GM18517 (cell line): Measurements from ENCODE around the gene LAMB3.

Source experiments
- ATAC-seq: cut with Tn5 transposase; IDR thresholded peaks from one replicate; pipeline ENCODE4 v1.9.1; 2021; ENCODE audit warnings: mild to moderate bottlenecking, moderate library complexity; ENCODE audit not compliant: unreplicated experiment

The LAMB3 gene

GRCh38 chr1:209634005-209634737 is 18.1 kb downstream of the LAMB3 start:
- no peak for ATAC-seq

GRCh38 chr1:209633335-209633997 is 18.8 kb downstream of the LAMB3 start:
- no peak for ATAC-seq

GRCh38 chr1:209630383-209631225 is 21.6 kb downstream of the LAMB3 start:
- no peak for ATAC-seq

GRCh38 chr1:209629621-209630382 is 22.4 kb downstream of the LAMB3 start:
- ATAC-seq, result no peak

- ATAC-seq, result no peak
Observed at GRCh38 chr1:209628618-209629299, 23.5 kb downstream of the LAMB3 start.

DNA sequence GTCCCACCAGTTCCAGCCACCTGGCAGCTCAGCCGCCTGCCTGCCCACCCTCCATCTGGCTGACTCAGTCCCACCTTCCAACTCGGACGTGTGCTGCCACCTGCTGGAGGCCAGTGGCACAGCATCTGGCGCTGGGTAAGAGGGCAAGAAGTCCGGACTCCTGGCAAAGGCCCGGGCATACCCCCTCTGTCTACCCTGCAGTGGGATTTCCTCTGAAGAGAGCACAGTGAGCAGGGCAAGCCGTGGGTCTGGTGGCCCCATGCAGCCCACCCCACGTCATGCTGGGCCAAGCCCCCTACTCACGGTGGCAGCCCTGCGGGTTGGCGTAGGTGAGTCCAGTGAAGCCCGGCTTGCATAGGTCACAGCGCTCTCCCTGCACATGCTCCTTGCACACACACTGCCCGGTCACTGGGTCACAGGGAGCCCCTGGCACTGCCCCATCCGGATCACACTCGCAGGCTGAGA is 24.5 kb downstream of the LAMB3 start:
- peak; percentile 78 for ATAC-seq

- peak; percentile 24 for ATAC-seq
Observed at GRCh38 chr1:209627027-209627731, 25.0 kb downstream of the LAMB3 start.

GRCh38 chr1:209626346-209627026 is 25.7 kb downstream of the LAMB3 start:
- no peak for ATAC-seq

DNA sequence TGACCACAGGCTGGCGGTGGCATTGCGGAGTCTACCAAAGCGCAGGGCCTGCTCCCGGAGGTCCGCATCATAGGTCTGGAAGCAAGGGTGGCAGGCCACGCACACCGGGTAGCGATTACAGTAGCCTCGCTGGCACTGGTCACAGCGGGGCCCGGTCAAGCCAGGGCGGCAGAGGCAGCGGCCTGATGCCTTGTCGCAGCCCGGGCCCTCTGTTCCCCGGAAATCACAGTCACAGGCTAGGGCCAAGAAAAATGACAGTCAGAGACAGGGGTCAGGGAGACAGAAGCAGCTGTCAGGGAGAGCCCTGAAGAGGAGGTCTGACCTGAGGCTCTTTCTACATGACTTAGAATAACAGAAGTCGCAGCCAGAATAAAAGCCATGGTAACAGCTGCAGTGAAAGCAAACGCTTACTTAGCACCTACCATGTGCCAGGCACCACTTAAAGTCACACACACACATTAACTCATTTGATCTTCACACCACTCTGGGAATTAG is 26.4 kb downstream of the LAMB3 start:
- no peak for ATAC-seq

DNA sequence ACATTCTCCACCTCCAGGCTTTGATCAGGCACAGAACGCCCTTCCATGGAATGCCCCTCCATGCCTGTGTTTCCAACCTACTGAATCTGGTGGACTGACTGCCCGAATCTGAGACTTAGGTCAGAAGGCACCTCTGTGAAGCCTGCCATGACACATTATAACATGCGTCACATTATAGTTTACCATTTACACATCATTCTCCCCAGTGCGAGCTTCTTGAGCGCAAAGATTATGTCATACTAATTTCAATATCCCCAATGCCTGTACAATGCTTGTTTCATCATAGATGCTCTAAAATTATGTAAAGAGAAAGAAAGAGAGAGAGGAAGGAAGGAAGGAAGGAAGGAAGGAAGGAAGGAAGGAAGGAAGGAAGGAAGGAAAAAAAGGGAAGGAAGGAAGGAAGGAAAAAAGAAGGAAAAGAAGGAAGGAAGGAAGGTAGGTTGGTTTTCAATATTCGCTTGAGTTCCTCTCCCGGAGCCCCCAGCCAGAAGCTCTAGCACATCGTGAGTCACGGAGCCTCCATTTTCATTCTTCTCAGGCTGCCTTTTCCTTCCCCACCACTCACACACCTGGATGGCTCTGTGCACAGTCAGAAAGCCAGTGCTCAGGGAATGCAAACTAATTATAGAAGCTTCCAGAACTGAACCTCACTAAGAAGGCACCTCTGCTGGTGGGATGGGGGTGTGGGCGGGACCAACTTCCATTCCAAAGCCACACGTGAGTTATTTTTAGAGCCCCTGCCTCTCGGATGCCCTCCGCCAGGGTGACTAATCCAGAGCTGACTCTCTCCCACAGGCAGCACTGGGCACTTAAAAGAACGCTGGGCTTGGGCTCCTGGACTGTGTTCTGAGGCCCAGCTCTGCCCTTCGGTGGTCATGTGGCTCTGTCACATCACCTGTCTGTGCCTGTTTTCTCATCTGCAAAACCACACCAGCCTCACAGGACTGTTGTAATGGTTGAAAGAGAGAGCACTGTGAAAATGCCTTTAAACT is 27.4 kb downstream of the LAMB3 start:
- ATAC-seq, result no peak

GRCh38 chr1:209622841-209623829 is 29.1 kb downstream of the LAMB3 start:
- no peak for ATAC-seq

DNA sequence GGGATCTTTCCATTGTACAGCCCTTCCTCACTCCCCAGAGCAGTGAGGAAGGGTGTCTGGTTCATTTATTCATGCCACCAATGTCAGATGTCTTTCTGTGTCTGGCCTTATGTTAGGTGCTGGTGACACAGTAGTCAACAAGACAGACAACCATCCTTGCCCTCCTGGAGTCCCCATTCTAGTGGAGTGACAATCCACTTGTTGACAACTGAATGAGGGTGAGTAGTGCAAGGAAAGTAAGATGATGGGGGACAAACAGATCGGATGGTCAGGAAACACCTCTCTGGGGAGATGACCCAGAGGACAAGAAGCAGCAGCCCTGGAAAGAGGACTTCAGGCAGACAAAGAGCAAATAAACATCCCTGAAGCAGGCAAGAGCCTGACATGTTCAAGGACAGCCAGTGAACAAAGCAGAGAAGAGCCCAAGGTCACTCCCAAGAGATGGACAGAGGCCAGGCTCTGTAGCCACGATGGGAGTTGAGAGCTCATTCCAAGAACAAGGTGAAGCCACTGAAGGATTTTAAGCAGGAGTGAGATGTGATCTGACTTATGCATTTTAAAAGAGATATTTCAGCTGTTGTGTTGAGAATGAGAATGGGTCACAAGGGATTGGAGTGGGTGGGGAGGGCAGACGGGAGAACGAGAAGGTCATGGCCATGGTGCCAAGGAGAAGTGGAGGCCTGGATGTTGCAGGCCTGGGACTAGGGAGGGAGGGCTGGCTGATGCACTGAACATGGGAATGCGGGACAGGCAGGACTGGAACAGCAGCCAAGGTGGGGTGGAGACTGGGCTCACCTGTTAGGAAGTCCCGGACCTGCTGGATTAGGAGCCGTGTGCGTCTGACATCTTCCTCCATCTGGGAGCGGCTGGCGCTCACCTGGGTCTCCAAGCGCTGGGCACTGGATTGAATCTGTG is 30.2 kb downstream of the LAMB3 start:
- no peak for ATAC-seq

DNA sequence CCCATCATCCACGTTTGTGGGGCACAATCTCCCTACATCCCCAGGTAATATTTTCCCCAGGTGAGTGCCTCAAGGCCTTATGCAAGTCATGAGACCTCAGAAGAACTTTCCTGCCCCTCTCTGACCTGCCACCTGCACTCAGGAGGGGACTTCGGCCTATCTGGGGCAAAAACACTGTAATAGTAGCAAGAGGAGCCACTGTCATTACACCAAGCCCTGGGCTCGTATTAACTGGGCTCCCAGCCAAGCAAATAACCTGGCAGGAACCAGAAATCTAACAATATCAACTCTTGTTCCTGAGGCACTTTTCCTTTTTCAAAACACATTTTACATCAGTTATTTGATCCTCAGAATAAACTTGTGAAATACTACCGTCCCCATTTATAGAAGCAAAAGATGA is 30.9 kb downstream of the LAMB3 start:
- ATAC-seq, result no peak

DNA sequence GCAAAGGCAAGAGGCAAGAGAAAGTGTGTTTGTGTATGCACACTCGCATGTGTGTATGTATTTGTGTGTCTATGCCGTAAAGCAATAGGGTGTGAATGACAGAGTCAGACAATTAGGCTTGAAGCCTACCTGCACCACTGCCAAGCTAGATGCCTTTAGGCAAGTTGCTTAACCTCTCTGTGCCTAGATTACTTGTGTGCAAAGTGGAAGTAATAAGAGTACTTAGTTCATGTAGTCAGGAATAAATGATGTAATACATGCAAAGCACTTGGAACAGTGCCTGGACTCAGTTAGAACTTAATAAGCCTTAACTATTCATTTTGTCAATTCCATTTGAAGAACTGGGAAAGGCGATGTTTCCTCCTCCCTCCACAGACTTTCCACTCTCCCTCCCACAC is 31.7 kb downstream of the LAMB3 start:
- ATAC-seq, result no peak

DNA sequence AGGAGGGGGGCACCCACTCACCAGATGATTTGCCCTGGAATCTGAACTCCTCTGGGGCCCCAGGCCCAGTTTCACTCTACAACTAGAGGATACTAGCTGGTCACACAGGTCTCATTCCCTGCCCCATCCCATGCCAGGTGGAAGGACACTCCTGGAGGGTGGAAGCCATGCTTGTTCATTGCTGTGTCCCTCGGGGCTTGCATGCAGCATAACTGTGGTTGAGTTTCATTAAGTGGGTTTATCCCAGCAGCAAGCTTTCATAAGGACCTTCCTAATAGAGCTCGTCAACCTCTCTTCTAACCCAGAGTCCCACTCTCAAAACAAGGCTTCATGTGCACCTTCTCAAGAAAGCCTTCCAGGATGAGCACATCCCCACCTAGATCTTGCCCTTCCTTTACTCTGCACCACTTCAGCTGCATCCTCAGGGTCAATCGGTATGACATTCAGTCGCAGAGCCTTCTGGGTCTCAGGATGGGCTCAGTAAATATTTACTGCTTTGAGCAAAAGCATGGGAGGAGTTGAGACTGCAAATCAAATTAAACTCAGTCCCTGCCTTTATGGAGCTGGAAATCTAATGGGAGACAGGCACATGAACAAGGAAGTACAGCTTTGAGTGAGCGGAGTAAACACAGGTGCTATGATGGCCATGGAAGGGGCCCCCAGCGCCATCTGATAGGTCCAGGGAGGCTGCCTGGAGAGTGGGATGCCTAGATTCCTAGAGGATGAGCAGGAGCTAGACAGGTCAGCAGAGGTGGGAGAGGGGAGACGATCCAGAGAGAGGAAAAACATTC is 32.3 kb downstream of the LAMB3 start:
- ATAC-seq, result no peak
